Left lung (tissue), 10 donors: ENCODE results near the gene PIP5K1B. TPM values are rescaled to one million over a fixed set of nuclear protein-coding genes. Genes with fewer than 3 reads are reported as not detected.
A peak's percentile ranks its signal among the peaks of the same experiment; 100 is the strongest.

Source experiments
- ATAC-seq: fragments of 200-7000 bp; cut with Tn5 transposase; one replicate; pipeline ENCODE4 v1.9.1; 2020; ENCODE audit warnings: moderate library complexity
- DNase-seq, 4 donors: peaks; one replicate each; pipeline ENCODE4 v3.0.0-alpha.2; 2013 to 2020
- H3K27ac ChIP-seq, 2 donors: fragments of 200-600 bp; sonication (generic) in 1 of 2; one replicate each; pipeline versions ENCODE4 v1.5.0 to v1.8.0; 2020 to 2021
- H3K27me3 ChIP-seq, 2 donors: fragments of 200-600 bp; sonication (generic) in 1 of 2; one replicate each; pipeline versions ENCODE4 v1.5.0 to v1.8.0; 2020 to 2021
- H3K36me3 ChIP-seq, 2 donors: fragments of 200-600 bp; sonication (generic) in 1 of 2; one replicate each; pipeline versions ENCODE4 v1.5.0 to v1.8.0; 2020 to 2021
- H3K4me1 ChIP-seq, 2 donors: fragments of 200-600 bp; one replicate each; pipeline ENCODE4 v1.8.0; 2021
- H3K4me3 ChIP-seq, 2 donors: fragments of 200-600 bp; sonication (generic) in 1 of 2; one replicate each; pipeline versions ENCODE4 v1.5.0 to v1.8.0; 2020 to 2021; ENCODE audit warnings: mild to moderate bottlenecking in 1 of 2
- H3K9me3 ChIP-seq, 2 donors: fragments of 200-600 bp; sonication (generic) in 1 of 2; one replicate each; pipeline versions ENCODE4 v1.5.0 to v1.8.0; 2020 to 2021
- CTCF ChIP-seq, 2 donors: fragments of 200-600 bp; sonication (generic) in 1 of 2; IDR thresholded peaks; one replicate each; pipeline versions ENCODE4 v1.5.0 to v1.8.0; 2021; ENCODE audit warnings: antibody characterized with exemption in 2 of 2
- intact Hi-C, 2 donors: fragments of 100-400 bp; cut with DNase I; formaldehyde crosslinking; loops; one replicate each; pipeline versions ENCODE4 v1.11.2 to v1.14.2; 2022
- polyA plus RNA-seq, 6 donors: library from polyadenylated mRNA; unstranded; fragments of 120-200 nt; gene quantifications; one replicate each; pipeline ENCODE4 v1.2.1, GENCODE V29; 2013; ENCODE audit not compliant: insufficient read length in 6 of 6
- total RNA-seq, 2 donors: library from RNA; stranded (reverse); fragmentation: NEBNext Ultra II Directional; extraction: Animal tissue kit (Norgen Biotek cat#: 25700); gene quantifications; one replicate each; pipeline ENCODE4 v1.2.1, GENCODE V29; 2021
- donor health status: DM: no; HTN: yes; CAD: no.
- donor health status: DM: no; HTN: no; CAD: no.

Gene PIP5K1B
- total and polyA plus RNA-seq, 8 donors: 3.1 to 31.0 (median 4.2) TPM

- no peaks in the 10 kb centered on the region for H3K9me3 ChIP-seq
- H3K27me3 ChIP-seq: no peaks in the 10 kb centered on the region
- H3K4me1 ChIP-seq: peaks cover 0 to 39% of the 10 kb centered on the region in 2 donors
- intact Hi-C loops: no loop called here
- DNase-seq: no peak
- peak overlapping the region in 1 of 2 donors; percentile 43 for H3K27ac ChIP-seq
- H3K36me3 ChIP-seq: no peaks in the 10 kb centered on the region
- no peak for TF ChIP-seq CTCF (IDR thresholded peaks at IDR 0.05)
- no peak overlapping the region for H3K4me3 ChIP-seq
- ATAC-seq: no peak
Measured at GRCh38 chr9:68841276-68842052, 136.4 kb downstream of the PIP5K1B start.

- no peaks in the 10 kb centered on the region for H3K9me3 ChIP-seq
- intact Hi-C loops: no loop called here
- no peaks in the 10 kb centered on the region for H3K36me3 ChIP-seq
- ATAC-seq (no peak), DNase-seq (no peak)
- peaks cover 0 to 39% of the 10 kb centered on the region in 2 donors for H3K4me1 ChIP-seq
- H3K27ac ChIP-seq: no peak overlapping the region
- TF ChIP-seq CTCF (IDR thresholded peaks at IDR 0.05): no peak
- H3K4me3 ChIP-seq: no peak overlapping the region
- no peaks in the 10 kb centered on the region for H3K27me3 ChIP-seq
Measured at GRCh38 chr9:68842568-68842967, 137.5 kb downstream of the PIP5K1B start.

GRCh38 chr9:68843239-68843638 lies 138.2 kb downstream of the PIP5K1B start:
- TF ChIP-seq CTCF (IDR thresholded peaks at IDR 0.05): no peak
- no peaks in the 10 kb centered on the region for H3K27me3 ChIP-seq
- intact Hi-C loops: no loop called here
- H3K4me3 ChIP-seq: no peak overlapping the region
- ATAC-seq: no peak
- no peaks in the 10 kb centered on the region for H3K36me3 ChIP-seq
- H3K4me1 ChIP-seq: peaks cover 0 to 36% of the 10 kb centered on the region in 2 donors
- peak overlapping the region in 1 of 2 donors; percentile 86 for H3K27ac ChIP-seq
- no peaks in the 10 kb centered on the region for H3K9me3 ChIP-seq
- no peak for DNase-seq

- DNase-seq (no peak), ATAC-seq (peak; percentile 45)
- H3K27ac ChIP-seq: peak overlapping the region in 1 of 2 donors; percentile 86
- TF ChIP-seq CTCF (IDR thresholded peaks at IDR 0.05): no peak
- peaks cover 0 to 29% of the 10 kb centered on the region in 2 donors for H3K4me1 ChIP-seq
- no peak overlapping the region for H3K4me3 ChIP-seq
- H3K36me3 ChIP-seq: no peaks in the 10 kb centered on the region
- no peaks in the 10 kb centered on the region for H3K9me3 ChIP-seq
- no peaks in the 10 kb centered on the region for H3K27me3 ChIP-seq
- intact Hi-C loops: no loop called here
Measured at GRCh38 chr9:68844157-68844556, 139.1 kb downstream of the PIP5K1B start.

DNA sequence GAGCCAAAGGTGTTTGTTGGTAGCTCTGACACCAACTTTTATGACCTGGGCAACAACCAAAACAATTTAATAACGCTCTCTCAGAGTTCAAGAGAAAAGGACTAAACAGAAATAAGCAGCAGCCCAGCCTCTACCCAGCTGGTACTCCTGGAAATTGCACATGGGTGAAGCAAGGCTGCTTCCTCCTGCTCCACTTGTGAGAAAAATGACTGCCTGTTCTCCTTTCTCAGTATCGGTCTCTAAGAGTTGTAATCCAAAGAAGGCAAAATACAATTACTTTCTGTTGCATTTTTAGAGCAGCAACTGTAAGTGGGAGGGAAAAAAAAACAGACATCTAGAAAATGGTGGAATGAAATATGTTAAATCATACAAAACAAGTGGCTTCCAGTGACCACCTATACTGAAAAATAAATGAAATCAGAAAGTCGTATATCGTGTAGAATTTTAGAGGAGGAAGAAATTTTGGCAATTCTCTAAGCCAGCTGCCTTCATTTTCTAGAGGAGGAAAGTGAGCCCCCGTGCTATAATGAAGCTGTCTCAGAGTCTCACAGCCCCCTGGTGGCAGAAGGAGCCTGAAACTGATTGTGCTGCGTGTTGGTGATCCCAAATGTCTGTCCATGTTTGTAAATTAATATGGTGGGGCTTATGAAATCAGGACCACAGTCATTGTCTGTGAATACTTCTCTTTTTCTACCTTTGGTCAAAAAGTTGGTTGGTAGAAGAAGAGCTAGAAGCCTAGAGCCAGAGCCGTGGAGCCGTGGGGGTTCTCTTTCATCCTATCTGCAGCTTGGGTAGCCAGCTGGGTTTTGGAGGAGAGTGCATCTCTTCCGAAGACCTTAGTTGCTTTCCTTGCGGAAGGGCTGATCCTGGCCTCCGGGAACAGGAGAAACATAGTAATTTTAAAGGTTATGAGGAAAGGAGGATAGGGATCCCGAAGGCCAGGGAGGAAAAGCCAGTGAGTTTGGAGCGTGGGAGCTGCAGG lies 139.9 kb downstream of the PIP5K1B start:
- peak; percentile 45 to 54 for TF ChIP-seq CTCF (IDR thresholded peaks at IDR 0.05)
- no peak overlapping the region for H3K4me3 ChIP-seq
- DNase-seq: peak in 2 of 4 donors; percentile 17 to 51
- peak; percentile 66 for ATAC-seq
- H3K27ac ChIP-seq: peak overlapping the region in 1 of 2 donors; percentile 86
- no peaks in the 10 kb centered on the region for H3K36me3 ChIP-seq
- peaks cover 0 to 29% of the 10 kb centered on the region in 2 donors for H3K4me1 ChIP-seq
- no peaks in the 10 kb centered on the region for H3K9me3 ChIP-seq
- H3K27me3 ChIP-seq: no peaks in the 10 kb centered on the region
- intact Hi-C loops: no loop called here
